HG03097 (cell line): Measurements from ENCODE around the gene MLLT11.
"Not testable (repeated sequence)": the region's sequence is repeated elsewhere in the genome, so short reads cannot be mapped to it uniquely, and the experiment has no call there.

Experiments used
- ATAC-seq: cut with Tn5 transposase; IDR thresholded peaks from one replicate; pipeline ENCODE4 v1.9.1; 2021; ENCODE audit not compliant: unreplicated experiment, low FRiP score

MLLT11 gene

GRCh38 chr1:151055581-151055980, 4.6 kb upstream of the MLLT11 start:
- no peak for ATAC-seq

GRCh38 chr1:151056149-151056548, 4.0 kb upstream of the MLLT11 start:
- ATAC-seq, result no peak

- ATAC-seq, result no peak
Measured at GRCh38 chr1:151058692-151059091, 1.5 kb upstream of the MLLT11 start.

- ATAC-seq, result peak; percentile 75
Measured at GRCh38 chr1:151059109-151060006, 839 bp upstream of the MLLT11 start, which contains the start of gene CDC42SE1. Gene CDC42SE1 (minus strand): TSS chr1:151059622. CDS start chr1:151055730, 3,892 bp downstream.

- ATAC-seq, result no peak
Measured at GRCh38 chr1:151060657-151061421, 642 bp downstream of the MLLT11 start.

- no peak for ATAC-seq
Measured at GRCh38 chr1:151061704-151062103, 1.5 kb downstream of the MLLT11 start.

- no peak for ATAC-seq
Measured at GRCh38 chr1:151062741-151063371, 2.7 kb downstream of the MLLT11 start.

- ATAC-seq, result no peak
Measured at GRCh38 chr1:151065089-151065645, 5.0 kb downstream of the MLLT11 start.

GRCh38 chr1:151067185-151067584, 7.0 kb downstream of the MLLT11 start:
- ATAC-seq, result no peak

GRCh38 chr1:151069103-151069486, 8.9 kb downstream of the MLLT11 start:
- no peak for ATAC-seq

GRCh38 chr1:151070474-151071276, 10.5 kb downstream of the MLLT11 start, which contains the start of gene GABPB2:
Gene GABPB2 (plus strand): TSS chr1:151070761. CDS start chr1:151088190, 17,429 bp downstream.
- peak; percentile 76 for ATAC-seq

- ATAC-seq, result no peak
Measured at GRCh38 chr1:151072224-151072623, 12.0 kb downstream of the MLLT11 start.

- ATAC-seq, result no peak
Measured at GRCh38 chr1:151085953-151086559, 25.9 kb downstream of the MLLT11 start.

GRCh38 chr1:151097426-151097825, 37.2 kb downstream of the MLLT11 start:
- not testable (repeated sequence) for ATAC-seq

GRCh38 chr1:151098126-151098525, 37.9 kb downstream of the MLLT11 start:
- no peak for ATAC-seq

- no peak for ATAC-seq
Measured at GRCh38 chr1:151104630-151105029, 44.4 kb downstream of the MLLT11 start.

GRCh38 chr1:151106894-151107293, 46.7 kb downstream of the MLLT11 start:
- no peak for ATAC-seq

GRCh38 chr1:151108331-151108730, 48.1 kb downstream of the MLLT11 start:
- no peak for ATAC-seq

- no peak for ATAC-seq
Measured at GRCh38 chr1:151113877-151114276, 53.7 kb downstream of the MLLT11 start.
